Dermis microvascular lymphatic vessel endothelial cell (primary cell): ENCODE data around the gene FLRT2. TPM values are rescaled to one million over a fixed set of nuclear protein-coding genes. Genes with fewer than 3 reads are reported as not detected.

Experiments
- DNase-seq, 2 donors: peaks; one replicate each; pipeline versions ENCODE4 v3.0.0 to v3.0.0-alpha.2; 2010; ENCODE audit warnings: low read depth in 2 of 2
- total RNA-seq: library from RNA; depleted of rRNA; stranded (reverse); fragments of >200 nt; gene quantifications from 2 replicates; pipeline ENCODE4 v1.2.1, GENCODE V29; 2014

The FLRT2 gene
- total RNA-seq, 1 donor from 2014 or later = 107 TPM

DNA sequence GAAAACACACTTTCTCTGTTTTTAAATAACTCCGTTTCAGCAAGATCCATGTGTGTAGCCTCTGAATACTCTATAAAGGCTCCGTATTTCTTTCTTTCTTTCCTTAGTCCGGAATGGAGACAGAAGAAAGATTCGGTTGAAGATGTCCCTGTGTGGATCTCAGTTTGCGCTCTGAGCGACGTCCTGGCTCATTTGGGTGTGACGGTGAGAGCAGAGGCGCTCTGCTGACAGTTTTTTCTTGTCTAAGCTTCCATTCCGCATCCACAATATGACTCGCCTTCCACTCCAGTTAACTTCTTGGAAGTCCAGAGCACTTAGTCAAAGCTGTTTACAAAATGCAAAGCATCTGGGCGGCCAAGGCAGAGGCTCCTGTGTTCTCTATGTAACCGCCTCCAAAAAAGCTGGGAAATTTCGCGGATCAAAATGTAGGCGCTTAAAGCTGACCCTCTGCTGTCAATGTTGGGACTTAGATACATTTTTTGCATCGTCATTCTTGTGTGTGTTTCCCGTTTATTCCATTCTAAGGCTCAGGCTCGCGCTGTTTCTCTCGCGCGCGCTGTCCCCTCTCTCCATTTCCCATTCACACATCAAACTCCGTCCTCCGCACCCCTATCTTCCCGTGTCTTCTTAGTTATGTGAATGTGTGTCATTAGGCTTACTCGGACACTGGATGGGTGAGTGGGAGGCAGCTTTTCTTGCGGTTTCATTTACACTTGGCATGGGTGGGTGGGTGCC is 880 bp upstream of the FLRT2 start:
- DNase-seq = peak; percentile 71 to 82

DNA sequence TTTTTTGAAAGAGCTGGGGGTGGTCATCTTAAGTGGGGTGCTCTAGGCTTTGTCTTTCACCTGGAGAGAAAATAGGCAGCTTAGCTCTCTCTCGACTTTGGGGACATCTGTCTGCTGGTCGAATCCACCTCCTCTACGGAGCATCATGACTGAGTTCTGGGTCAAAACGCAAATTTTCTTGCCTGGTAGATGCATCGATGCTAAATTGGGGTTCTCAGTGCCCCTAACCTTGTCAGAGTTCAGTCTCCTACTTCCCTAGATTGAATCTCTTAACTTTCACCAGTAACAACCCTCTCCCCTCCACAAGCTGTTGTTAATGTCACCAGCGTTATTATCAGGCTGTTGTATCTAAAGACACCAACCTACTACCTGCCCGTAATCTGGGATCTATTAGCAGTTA is 682 bp downstream of the FLRT2 start:
- no peak for DNase-seq

- DNase-seq = peak in 1 of 2 donors; percentile 83
These were observed 1.2 kb downstream of the FLRT2 start for GRCh38 chr14:85531141-85531586.

GRCh38 chr14:85531587-85532373 is 1.8 kb downstream of the FLRT2 start:
- peak; percentile 75 to 89 for DNase-seq

DNA sequence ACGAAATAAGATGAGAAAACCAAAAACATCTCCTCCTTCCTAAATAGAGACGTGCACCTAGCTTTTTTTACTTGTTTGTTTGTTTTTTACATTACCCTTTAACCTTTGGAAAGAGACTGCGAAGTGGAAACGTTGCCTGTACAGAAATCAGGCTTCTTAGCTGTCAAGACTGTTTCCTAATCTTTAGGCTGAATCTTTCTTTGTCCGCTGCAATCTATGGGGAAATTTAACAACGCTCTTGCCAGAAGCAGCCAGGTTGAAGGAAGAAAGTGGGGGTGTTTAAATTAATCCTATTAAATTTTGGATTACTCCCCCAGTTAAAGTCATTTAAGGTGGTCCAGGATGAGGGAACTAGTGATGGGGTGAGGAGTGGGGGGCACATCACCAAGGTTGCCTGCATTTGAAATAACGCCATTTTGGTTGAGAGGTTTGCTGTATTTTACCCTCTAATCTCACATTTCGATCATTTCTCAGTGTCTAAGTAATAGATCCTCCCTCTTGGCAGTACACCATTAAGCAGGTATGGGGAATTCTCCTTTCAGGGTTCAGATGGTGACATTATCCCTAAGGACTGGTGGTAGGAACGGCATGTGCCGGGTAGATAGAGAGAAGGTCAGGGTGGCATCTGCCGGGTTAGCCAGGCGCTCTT is 2.6 kb downstream of the FLRT2 start:
- DNase-seq = no peak

DNA sequence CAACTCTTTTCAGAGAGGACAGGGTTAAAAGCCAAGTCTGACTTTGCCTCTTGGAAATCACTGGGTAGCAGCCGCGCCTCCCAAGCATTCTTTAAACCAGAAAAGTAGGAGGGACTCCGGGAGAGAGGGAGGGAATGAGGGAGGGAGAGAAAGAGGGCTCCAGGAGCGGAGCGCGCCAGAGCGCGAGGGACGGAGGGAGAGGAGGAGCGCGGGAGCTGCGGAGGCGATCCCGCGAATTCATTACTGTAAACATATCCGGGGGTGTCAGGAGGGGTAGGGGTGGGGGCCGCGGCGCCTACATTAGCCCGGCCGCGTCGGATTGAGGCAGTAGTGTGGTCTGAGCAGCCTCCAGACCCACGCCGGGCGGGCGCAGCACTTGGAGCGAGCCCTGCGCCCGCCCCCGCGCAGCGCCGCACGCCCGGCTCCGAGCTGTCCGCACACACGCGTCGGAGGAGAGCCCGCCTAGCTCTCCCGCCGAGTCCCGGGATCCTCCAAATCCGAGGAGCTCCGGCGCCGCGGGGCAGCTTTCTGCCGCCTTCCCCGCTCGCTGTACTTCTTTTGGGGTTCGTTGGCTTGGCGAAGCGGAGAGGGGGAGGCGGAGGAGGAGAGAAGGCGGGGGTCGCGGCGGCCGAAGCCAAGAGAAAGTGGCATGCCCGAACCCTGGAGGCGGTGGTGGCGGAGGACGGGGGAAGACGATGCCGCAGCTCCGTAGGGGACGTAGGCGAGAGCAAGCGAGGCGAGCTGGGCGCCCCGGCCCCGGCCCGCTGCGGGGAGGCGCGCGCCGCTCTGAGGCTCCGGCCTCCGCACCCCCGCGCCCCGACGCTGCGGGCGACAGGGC is 3.3 kb downstream of the FLRT2 start:
- DNase-seq = peak in 1 of 2 donors; percentile 81

- DNase-seq = peak in 1 of 2 donors; percentile 45
These were observed 3.9 kb downstream of the FLRT2 start for GRCh38 chr14:85533861-85534291.

- peak in 1 of 2 donors; percentile 69 for DNase-seq
These were observed 4.7 kb downstream of the FLRT2 start for GRCh38 chr14:85534458-85535293.

- DNase-seq = peak in 1 of 2 donors; percentile 57
These were observed 5.4 kb downstream of the FLRT2 start for GRCh38 chr14:85535321-85535720.

DNA sequence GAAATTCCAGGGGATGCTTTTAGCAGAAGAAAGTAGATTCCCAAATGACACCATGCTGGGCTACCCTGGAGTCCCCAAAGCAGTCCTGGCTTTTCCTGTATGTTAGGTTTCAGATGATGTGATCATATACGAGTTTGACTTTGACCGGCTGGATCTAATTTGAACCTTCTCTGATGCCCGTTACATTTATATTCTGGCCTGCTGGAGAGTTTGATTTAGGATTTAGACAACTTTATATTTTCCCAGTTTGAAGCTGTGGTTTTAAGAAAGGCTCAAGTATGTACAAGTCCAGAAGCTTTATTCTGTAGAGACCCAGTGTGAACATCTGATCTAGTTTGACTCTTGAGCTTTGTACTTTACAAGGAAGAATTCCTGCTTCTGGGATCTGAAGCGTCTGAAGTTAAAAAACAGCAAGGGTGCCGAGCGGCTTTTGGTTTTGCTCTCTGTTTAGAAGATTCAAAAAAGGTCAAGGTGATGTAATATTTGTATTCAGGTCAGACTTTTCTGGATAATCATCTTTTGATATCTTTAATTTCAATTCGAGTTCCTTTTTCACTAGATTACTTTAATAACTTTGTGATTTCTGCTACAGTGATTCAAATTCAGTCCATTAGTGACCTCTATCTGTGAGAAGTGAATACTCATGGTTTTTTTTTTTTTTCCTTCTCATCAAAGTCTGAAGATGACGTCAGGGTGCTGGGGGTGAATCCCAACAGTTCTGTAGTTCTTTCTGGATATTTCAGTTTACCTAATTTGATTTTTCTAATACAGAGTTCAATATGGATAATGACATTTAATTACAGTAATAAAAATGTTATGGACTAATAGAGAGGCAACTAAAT is 6.3 kb downstream of the FLRT2 start:
- DNase-seq = peak; percentile 65 to 81

DNA sequence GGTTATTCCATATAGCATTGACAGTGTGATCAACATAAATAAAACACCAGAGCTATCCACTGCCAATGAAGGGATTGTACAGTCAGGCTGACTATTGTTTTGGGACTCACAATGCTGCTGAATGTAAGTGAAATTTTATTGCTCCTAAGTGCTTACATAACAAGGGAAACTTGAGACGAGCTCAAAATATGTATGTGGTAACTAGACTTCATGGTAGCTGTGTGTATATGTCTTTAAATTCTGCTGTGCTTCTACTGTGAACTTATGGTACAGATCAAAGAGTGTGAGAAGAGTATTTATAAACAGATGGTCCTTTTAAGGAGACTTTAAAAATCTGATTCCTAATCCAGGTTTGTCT is 6.9 kb downstream of the FLRT2 start:
- DNase-seq = peak in 1 of 2 donors; percentile 68

DNA sequence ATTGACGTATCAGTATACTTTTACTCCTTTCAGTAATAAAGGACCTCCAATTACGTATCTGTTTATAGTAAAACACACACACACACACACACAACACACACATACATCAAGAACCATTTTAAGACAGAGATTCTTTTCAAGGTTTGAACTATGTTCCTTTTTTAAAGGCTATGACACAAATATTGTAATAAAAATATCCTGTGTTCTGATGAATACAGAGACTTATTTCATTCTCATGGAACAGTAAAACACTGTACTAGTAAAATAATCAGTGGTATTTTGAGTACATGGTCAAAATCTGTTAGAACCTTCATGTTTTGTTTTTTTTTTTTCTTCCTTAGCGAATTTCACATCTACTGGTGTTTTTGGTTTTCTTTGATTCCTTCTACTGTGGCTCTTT is 7.6 kb downstream of the FLRT2 start:
- DNase-seq = no peak

- no peak for DNase-seq
These were observed 8.7 kb downstream of the FLRT2 start for GRCh38 chr14:85538636-85539035.

- no peak for DNase-seq
These were observed 9.6 kb downstream of the FLRT2 start for GRCh38 chr14:85539510-85539909.

- no peak for DNase-seq
These were observed 12.7 kb downstream of the FLRT2 start for GRCh38 chr14:85542623-85543022.

DNA sequence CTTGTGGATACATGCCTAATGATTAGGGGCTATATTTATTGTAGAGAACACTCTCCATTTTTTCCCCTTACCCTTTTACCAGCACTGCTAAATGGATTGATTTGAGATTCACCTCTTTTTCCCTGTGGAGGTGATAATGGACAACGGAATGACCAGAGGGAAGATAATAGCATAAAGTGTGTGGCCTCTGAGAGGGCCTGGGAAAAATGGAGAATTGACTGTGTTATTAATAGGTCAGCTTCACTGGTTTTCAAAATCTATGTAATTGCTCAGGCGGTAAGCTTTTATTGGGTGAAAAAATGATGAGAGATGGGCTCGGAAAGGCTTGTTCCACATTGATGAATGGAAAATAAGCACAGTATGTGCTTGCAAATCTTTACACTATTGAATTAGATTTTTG is 15.8 kb downstream of the FLRT2 start:
- DNase-seq = no peak

- DNase-seq = no peak
These were observed 16.4 kb downstream of the FLRT2 start for GRCh38 chr14:85546390-85546789.

DNA sequence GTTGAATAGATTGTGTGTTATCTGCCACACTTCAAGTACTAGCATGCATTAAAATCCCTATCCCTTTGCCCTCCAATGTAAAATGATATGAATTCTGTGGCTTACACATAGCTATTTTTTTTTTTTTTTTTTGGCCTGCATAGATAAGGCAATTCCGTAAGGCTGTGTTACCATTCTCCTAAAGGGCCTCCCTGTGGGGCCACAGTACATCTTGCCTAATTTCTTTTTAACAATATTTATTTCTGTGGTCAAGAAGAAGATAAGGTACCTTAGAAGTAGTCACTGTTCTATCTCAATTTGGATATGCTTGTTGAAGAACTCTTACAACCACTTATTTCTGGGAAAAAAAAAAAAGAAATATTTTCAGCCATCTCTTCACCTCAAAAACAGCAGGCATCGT is 19.8 kb downstream of the FLRT2 start:
- no peak for DNase-seq

- no peak for DNase-seq
These were observed 24.2 kb downstream of the FLRT2 start for GRCh38 chr14:85554106-85554505.

- DNase-seq = no peak
These were observed 26.3 kb downstream of the FLRT2 start for GRCh38 chr14:85556267-85556666.
